H9 (cell line): ENCODE results near the gene TRIM73. TPM values are rescaled to one million over a fixed set of nuclear protein-coding genes. Genes with fewer than 3 reads are reported as not detected.
"Not testable (repeated sequence)": the region's sequence is repeated elsewhere in the genome, so short reads cannot be mapped to it uniquely, and the experiment has no call there.

Experiments used
- DNase-seq: peaks from one replicate; pipeline ENCODE4 v3.0.0-alpha.2; 2017
- H2AFZ ChIP-seq: one replicate; pipeline ENCODE4 v1.6.1; 2013; ENCODE audit warnings: mild to moderate bottlenecking, low read length, control low read depth, moderate library complexity
- H2AK5ac ChIP-seq: 2 replicates; pipeline ENCODE4 v1.6.1; 2013; ENCODE audit warnings: low read length, control low read depth, mixed read lengths; ENCODE audit not compliant: insufficient read length
- H2BK120ac ChIP-seq: one replicate; pipeline ENCODE4 v1.6.1; 2013; ENCODE audit warnings: low read depth, mild to moderate bottlenecking, low read length, control low read depth, inconsistent platforms; ENCODE audit not compliant: poor library complexity, severe bottlenecking
- H2BK12ac ChIP-seq: 2 replicates; pipeline ENCODE4 v1.6.1; 2013; ENCODE audit warnings: low read length, control low read depth, mixed read lengths, low read depth; ENCODE audit not compliant: insufficient read length
- H2BK15ac ChIP-seq: 2 replicates; pipeline ENCODE4 v1.6.1; 2013; ENCODE audit warnings: low read depth, low read length, control low read depth
- H2BK20ac ChIP-seq: one replicate; pipeline ENCODE4 v1.6.1; 2013; ENCODE audit warnings: low read depth, mild to moderate bottlenecking, low read length, control low read depth, inconsistent platforms; ENCODE audit not compliant: poor library complexity, severe bottlenecking
- H2BK5ac ChIP-seq: 2 replicates; pipeline ENCODE4 v1.6.1; 2013; ENCODE audit warnings: low read length, control low read depth, mixed read lengths; ENCODE audit not compliant: insufficient read length
- H3K14ac ChIP-seq: 2 replicates; pipeline ENCODE4 v1.6.1; 2013; ENCODE audit warnings: low read length, control low read depth; ENCODE audit not compliant: insufficient read depth
- H3K18ac ChIP-seq: 2 replicates; pipeline ENCODE4 v1.6.1; 2013; ENCODE audit warnings: low read depth, mild to moderate bottlenecking, mixed read lengths, low read length, control low read depth; ENCODE audit not compliant: insufficient read length
- H3K23ac ChIP-seq: 2 replicates; pipeline ENCODE4 v1.6.1; 2013; ENCODE audit warnings: low read length, control low read depth, mixed read lengths, low read depth; ENCODE audit not compliant: insufficient read length
- H3K23me2 ChIP-seq: 2 replicates; pipeline ENCODE4 v1.6.1; 2013; ENCODE audit warnings: low read depth, mild to moderate bottlenecking, mixed read lengths, low read length, control low read depth; ENCODE audit not compliant: insufficient read length, poor library complexity, severe bottlenecking
- H3K27ac ChIP-seq: 2 replicates; pipeline ENCODE4 v1.5.1; 2013; ENCODE audit warnings: low read length, control low read depth, mixed read lengths, low read depth; ENCODE audit not compliant: insufficient read length
- H3K27me3 ChIP-seq: 2 replicates; pipeline ENCODE4 v1.6.1; 2013; ENCODE audit warnings: low read length, control low read depth, inconsistent platforms; ENCODE audit not compliant: insufficient read depth
- H3K4ac ChIP-seq: 2 replicates; pipeline ENCODE4 v1.6.1; 2013; ENCODE audit warnings: low read depth, mild to moderate bottlenecking, control low read depth, inconsistent platforms, low read length, moderate library complexity
- H3K4me1 ChIP-seq: 2 replicates; pipeline ENCODE4 v1.6.1; 2013; ENCODE audit warnings: low read length, control low read depth, inconsistent platforms; ENCODE audit not compliant: insufficient read depth
- H3K4me2 ChIP-seq: 2 replicates; pipeline ENCODE4 v1.6.1; 2013; ENCODE audit warnings: low read length, control low read depth, mixed read lengths; ENCODE audit not compliant: insufficient read length, insufficient read depth
- H3K56ac ChIP-seq: 2 replicates; pipeline ENCODE4 v1.6.1; 2013; ENCODE audit warnings: low read depth, mild to moderate bottlenecking, mixed read lengths, low read length, control low read depth; ENCODE audit not compliant: insufficient read length
- H3K79me1 ChIP-seq: 2 replicates; pipeline ENCODE4 v1.6.1; 2013; ENCODE audit warnings: low read depth, mild to moderate bottlenecking, moderate library complexity, low read length, control low read depth, inconsistent platforms; ENCODE audit not compliant: insufficient read depth, poor library complexity, severe bottlenecking
- H3K79me2 ChIP-seq: 2 replicates; pipeline ENCODE4 v1.6.1; 2013; ENCODE audit warnings: low read length, control low read depth, inconsistent platforms; ENCODE audit not compliant: insufficient read depth
- H3K9ac ChIP-seq: 2 replicates; pipeline ENCODE4 v1.6.1; 2013; ENCODE audit warnings: low read length, control low read depth, mixed read lengths; ENCODE audit not compliant: insufficient read length; ENCODE audit errors: extremely low read depth
- H3K9me3 ChIP-seq: one replicate; pipeline ENCODE4 v1.6.1; 2013; ENCODE audit warnings: low read depth, low read length, inconsistent platforms; ENCODE audit not compliant: control insufficient read depth
- H3T11ph ChIP-seq: one replicate; pipeline ENCODE4 v1.6.1; 2013; ENCODE audit warnings: mild to moderate bottlenecking, low read length, control low read depth, inconsistent platforms
- H4K20me1 ChIP-seq: one replicate; pipeline ENCODE4 v1.6.1; 2013; ENCODE audit not compliant: control insufficient read depth, insufficient read length, insufficient read depth
- H4K5ac ChIP-seq: 2 replicates; pipeline ENCODE4 v1.6.1; 2013; ENCODE audit warnings: low read depth, mild to moderate bottlenecking, mixed read lengths, low read length, control low read depth; ENCODE audit not compliant: insufficient read length
- H4K8ac ChIP-seq: replicated peaks from 2 replicates; pipeline ENCODE4 v1.6.1; 2013; ENCODE audit warnings: low read length, control low read depth, mixed read lengths, low read depth; ENCODE audit not compliant: insufficient read length
- H4K91ac ChIP-seq: 2 replicates; pipeline ENCODE4 v1.6.1; 2013; ENCODE audit warnings: low read depth, mild to moderate bottlenecking, moderate library complexity, mixed read lengths, low read length, control low read depth; ENCODE audit not compliant: insufficient read length
- H3K27ac Mint-ChIP-seq, 3 experiments: 2 replicates in 2 of 3; 3 replicates in 1 of 3; pipeline ENCODE4 v1.8.0; 2020 to 2021; ENCODE audit warnings: mixed read lengths in 3 of 3, mild to moderate bottlenecking in 1 of 3, moderate library complexity in 1 of 3
- H3K27me3 Mint-ChIP-seq: 2 replicates; pipeline ENCODE4 v1.8.0; 2021; ENCODE audit warnings: low read depth, mild to moderate bottlenecking, moderate library complexity, mixed read lengths
- H3K36me3 Mint-ChIP-seq, 3 experiments: 2 replicates in 2 of 3; 3 replicates in 1 of 3; pipeline ENCODE4 v1.8.0; 2020 to 2021; ENCODE audit warnings: low read depth in 3 of 3, mixed read lengths in 3 of 3; ENCODE audit not compliant: insufficient read depth in 1 of 3
- H3K4me1 Mint-ChIP-seq, 2 experiments: 2 replicates each; pipeline ENCODE4 v1.8.0; 2020; ENCODE audit warnings: mixed read lengths in 2 of 2
- H3K4me3 Mint-ChIP-seq, 2 experiments: 2 replicates in 1 of 2; 3 replicates in 1 of 2; pipeline ENCODE4 v1.8.0; 2020 to 2021; ENCODE audit warnings: mild to moderate bottlenecking in 2 of 2, mixed read lengths in 2 of 2, moderate library complexity in 1 of 2
- H3K9me3 Mint-ChIP-seq, 2 experiments: 2 replicates in 1 of 2; 3 replicates in 1 of 2; pipeline ENCODE4 v1.8.0; 2020; ENCODE audit warnings: mild to moderate bottlenecking in 2 of 2, mixed read lengths in 2 of 2, moderate library complexity in 1 of 2
- WGBS: extraction: QIAGEN DNeasy Blood & Tissue Kit; methylation state at CpG from one replicate; pipeline ENCODE4 v1.1.7; 2013; ENCODE audit warnings: missing lambda C conversion rate, low lambda C conversion rate, mixed read lengths; ENCODE audit not compliant: insufficient read length; ENCODE audit errors: extremely low coverage; 5-methylcytosine and 5-hydroxymethylcytosine counted together
- total RNA-seq: library from RNA; stranded (reverse); gene quantifications from 2 replicates; pipeline ENCODE4 v1.2.1, GENCODE V29; 2021

Gene TRIM73
- total RNA-seq, 1 experiment from 2014 or later: 2.9 TPM

DNA sequence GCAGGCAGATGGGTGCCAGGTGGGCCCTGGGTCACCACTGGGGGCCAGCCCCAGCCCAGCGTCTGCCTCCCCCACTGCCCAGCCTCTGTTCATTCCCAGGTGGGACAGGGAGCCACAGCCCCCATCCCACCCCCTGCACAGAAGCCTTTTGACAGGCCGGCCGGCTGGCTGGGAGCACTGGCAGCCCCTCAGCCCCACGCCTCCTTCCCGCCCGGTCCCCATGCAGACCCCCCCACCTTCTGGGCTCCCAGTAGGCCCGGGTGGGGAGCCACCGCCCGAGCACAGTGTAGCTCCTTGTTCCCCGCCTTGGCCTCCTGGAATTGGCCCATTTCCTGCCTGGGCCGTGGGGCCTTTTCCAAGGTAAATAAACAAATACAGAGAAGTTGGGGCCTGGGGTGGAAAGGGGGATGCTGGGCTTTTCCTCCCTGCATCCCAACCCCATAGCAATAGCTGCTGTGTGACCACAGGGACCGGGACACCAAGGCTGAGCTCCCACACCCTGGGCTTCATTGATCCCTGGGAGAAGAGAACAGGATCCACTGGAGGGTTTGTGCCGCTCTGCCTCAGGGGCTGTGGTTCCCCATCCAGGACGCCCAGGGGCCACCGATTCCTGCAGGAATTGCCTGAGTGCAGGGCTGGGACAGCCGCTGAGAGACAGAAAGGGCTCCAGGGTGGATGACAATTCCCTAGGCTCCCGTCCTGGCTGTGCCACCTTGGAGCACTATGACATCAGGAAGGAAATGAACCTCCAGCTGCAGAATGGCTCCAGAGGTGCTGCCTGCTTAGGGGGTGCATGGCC lies 20.7 kb upstream of the TRIM73 start:
- not testable (repeated sequence) for H3K4me1 Mint-ChIP-seq, H2BK15ac ChIP-seq, H2AFZ ChIP-seq, H3K4me2 ChIP-seq, H3K27me3 Mint-ChIP-seq, H4K5ac ChIP-seq, H4K8ac ChIP-seq, H3K79me2 ChIP-seq, H3T11ph ChIP-seq, H2BK5ac ChIP-seq, H3K4ac ChIP-seq, H3K9ac ChIP-seq, H2BK120ac ChIP-seq, H2AK5ac ChIP-seq, H2BK12ac ChIP-seq, H3K23ac ChIP-seq, H3K56ac ChIP-seq, H3K23me2 ChIP-seq, H3K27ac ChIP-seq, H3K36me3 Mint-ChIP-seq, H3K27me3 ChIP-seq, H3K14ac ChIP-seq, H3K9me3 ChIP-seq, DNase-seq, H3K27ac Mint-ChIP-seq, H3K18ac ChIP-seq, H4K91ac ChIP-seq, H3K79me1 ChIP-seq, H2BK20ac ChIP-seq, H4K20me1 ChIP-seq, H3K4me1 ChIP-seq, H3K9me3 Mint-ChIP-seq, H3K4me3 Mint-ChIP-seq
- WGBS: no CpG with 5 or more reads among the region's 17 CpGs

- not testable (repeated sequence) for H4K5ac ChIP-seq, H3T11ph ChIP-seq, H3K4me1 ChIP-seq, H2BK15ac ChIP-seq, H3K23me2 ChIP-seq, H3K14ac ChIP-seq, H3K56ac ChIP-seq, H4K8ac ChIP-seq, H2BK120ac ChIP-seq, H3K4me3 Mint-ChIP-seq, DNase-seq, H3K4ac ChIP-seq, H2AFZ ChIP-seq, H2BK5ac ChIP-seq, H2BK12ac ChIP-seq, H3K79me2 ChIP-seq, H4K20me1 ChIP-seq, H3K9me3 ChIP-seq, H3K18ac ChIP-seq, H3K4me1 Mint-ChIP-seq, H3K23ac ChIP-seq, H3K79me1 ChIP-seq, H3K36me3 Mint-ChIP-seq, H3K4me2 ChIP-seq, H3K27me3 Mint-ChIP-seq, H3K27ac ChIP-seq, H3K9ac ChIP-seq, H2BK20ac ChIP-seq, H3K27me3 ChIP-seq, H3K27ac Mint-ChIP-seq, H3K9me3 Mint-ChIP-seq, H2AK5ac ChIP-seq, H4K91ac ChIP-seq
- no CpG with 5 or more reads among the region's 6 CpGs for WGBS
Observed at GRCh38 chr7:75393194-75393593, 2.2 kb upstream of the TRIM73 start.
